Breast epithelium (tissue), 3 donors: ENCODE results near the gene ADAM8.

Experiments used
- CTCF ChIP-seq, 3 donors: fragments of 450-650 bp; IDR thresholded peaks; one replicate each; pipeline ENCODE4 v1.5.1; 2016 to 2017; ENCODE audit warnings: antibody characterized with exemption in 3 of 3, mild to moderate bottlenecking in 3 of 3, moderate library complexity in 3 of 3
- POLR2AphosphoS5 ChIP-seq, 3 donors: sonication (generic); formaldehyde crosslinking; IDR thresholded peaks; one replicate each; pipeline ENCODE4 v1.6.1; 2017; ENCODE audit warnings: antibody characterized with exemption in 3 of 3

DNA sequence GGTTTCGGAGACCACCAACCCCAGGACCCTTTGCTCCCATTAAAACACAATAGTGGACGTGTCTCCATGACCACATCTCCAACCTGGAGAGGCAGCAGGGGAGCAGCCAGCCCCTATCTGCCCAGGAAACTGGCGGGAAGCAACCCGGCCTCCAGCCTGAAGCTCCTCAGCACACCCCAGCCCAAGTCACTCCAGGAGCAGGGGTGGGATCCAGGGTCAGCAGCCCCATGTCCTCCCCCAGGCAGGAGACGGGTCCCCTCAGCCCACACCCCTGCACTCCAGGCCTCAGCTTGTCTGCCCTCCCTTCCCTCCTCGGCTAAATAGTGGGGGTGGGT lies 601 bp downstream of the ADAM8 start:
- TF ChIP-seq POLR2AphosphoS5 (IDR thresholded peaks at IDR 0.05) (no peak), CTCF (IDR thresholded peaks at IDR 0.05) (no peak)
